Stimulated activated CD8-positive, alpha-beta memory T cell treated with anti-CD3 and anti-CD28 coated beads, Interleukin-12 subunit alpha, Interleukin-12 subunit beta, amount 100 ng/mL, for 4 hours (primary cell): Measurements from ENCODE around the gene FMNL2.
"Not testable (repeated sequence)": the region's sequence is repeated elsewhere in the genome, so short reads cannot be mapped to it uniquely, and the experiment has no call there.

Source experiments
- DNase-seq: peaks from one replicate; pipeline ENCODE4 v3.0.0-alpha.2; 2020; ENCODE audit warnings: low read depth

FMNL2 gene

GRCh38 chr2:152499331-152499816 is 164.4 kb downstream of the FMNL2 start:
- DNase-seq: no peak

GRCh38 chr2:152499896-152500735 is 165.1 kb downstream of the FMNL2 start:
- DNase-seq: no peak

DNA sequence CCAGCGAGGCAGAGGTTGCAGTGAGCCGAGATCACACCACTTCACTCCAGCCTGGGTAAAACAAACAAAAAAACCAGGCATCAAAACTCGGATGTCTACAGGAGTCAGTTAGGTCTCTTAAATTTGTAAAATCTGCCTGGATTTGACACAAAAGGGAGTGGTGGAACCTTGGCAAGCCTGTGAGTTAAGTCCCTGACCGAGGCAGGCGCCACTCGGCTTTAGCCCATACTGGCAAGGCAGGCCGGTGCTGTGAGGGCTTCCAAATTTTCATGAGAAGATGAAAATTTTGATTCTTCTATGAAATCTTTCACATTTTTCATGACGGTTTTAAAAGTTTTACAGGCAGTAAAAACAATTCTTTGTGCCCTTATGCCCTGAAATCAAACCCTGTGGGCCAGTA is 165.8 kb downstream of the FMNL2 start:
- no peak for DNase-seq

GRCh38 chr2:152501666-152502065 is 166.7 kb downstream of the FMNL2 start:
- DNase-seq: no peak

DNA sequence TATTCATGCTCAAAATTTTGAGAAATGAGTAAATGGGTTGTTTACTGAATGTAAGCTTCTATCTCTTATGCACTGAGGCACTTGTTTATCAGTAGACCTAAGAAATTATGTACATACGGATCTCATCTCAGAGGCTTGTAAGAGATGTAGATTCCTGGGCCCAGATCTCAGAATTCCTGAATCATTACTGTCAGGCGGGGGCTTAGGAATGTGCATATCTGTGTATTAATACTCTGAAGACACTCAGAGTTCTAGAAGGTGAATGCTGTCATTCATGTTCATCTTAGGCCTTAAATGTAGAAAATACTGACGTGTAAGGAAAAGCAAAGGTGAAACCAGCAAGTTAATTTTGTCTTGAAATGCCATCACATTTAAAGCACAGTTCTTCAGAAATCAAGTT is 169.6 kb downstream of the FMNL2 start:
- no peak for DNase-seq

- no peak for DNase-seq
Observed at GRCh38 chr2:152505495-152505906, 170.5 kb downstream of the FMNL2 start.

GRCh38 chr2:152506843-152507242 is 171.9 kb downstream of the FMNL2 start:
- DNase-seq: no peak

- DNase-seq: no peak
Observed at GRCh38 chr2:152507907-152508306, 172.9 kb downstream of the FMNL2 start.

DNA sequence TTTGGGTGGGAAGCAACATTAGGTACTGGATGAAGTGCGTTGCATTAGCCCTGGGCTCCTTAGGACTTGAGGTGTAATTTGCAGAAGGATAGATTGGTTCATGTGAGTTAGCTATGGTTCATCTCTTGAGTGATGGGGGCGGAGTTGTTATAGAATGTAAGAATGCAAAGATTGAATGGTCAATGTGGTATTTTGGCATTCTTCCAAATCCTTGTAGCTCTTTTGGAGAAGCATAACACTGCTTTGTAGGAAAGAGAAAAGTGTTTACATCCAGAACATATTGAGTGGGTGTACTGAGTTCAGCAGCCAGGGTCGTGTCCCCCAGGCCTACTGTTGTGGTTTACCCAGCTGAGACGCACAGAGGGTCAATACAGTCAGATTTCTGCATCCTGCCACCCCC is 173.5 kb downstream of the FMNL2 start:
- DNase-seq: no peak

- no peak for DNase-seq
Observed at GRCh38 chr2:152509772-152510491, 175.0 kb downstream of the FMNL2 start.

DNA sequence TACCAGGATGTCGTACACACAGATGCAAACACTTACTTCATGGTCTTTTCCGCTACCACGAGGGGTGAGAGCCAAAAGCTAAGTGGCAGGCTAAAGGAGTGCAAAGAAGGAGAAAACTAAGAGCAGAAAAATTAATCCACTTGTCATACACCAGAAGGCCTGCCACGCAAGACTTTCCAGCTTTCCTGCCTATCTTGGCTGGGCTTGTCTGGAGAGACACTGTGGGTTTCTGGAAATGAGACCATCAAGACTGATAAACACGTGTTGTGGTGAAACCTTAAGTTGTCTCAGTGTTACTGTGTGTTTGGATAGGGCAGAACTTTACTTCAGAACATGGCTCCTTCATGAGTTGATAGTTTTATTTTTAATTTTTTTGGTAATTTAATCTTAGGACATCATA is 175.6 kb downstream of the FMNL2 start:
- no peak for DNase-seq

DNA sequence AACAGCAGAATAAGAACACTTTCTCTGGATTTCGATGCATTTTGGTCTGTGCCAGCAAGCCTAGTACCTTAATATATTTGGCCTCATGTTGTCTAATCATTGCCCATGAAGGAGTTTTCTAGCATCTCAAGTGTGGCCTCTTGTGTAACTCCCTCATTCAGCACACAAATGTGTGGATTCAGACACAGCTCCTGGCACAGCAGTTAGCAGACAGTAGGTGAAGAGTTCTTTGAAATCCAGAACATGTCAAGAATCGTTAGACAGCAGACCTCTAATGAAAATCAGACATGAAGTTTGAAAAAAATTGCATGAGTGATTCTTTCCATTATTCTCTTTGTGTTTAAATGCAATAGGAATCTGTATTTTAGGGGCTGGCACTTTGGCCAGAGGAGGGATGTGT is 177.0 kb downstream of the FMNL2 start:
- DNase-seq: no peak

DNA sequence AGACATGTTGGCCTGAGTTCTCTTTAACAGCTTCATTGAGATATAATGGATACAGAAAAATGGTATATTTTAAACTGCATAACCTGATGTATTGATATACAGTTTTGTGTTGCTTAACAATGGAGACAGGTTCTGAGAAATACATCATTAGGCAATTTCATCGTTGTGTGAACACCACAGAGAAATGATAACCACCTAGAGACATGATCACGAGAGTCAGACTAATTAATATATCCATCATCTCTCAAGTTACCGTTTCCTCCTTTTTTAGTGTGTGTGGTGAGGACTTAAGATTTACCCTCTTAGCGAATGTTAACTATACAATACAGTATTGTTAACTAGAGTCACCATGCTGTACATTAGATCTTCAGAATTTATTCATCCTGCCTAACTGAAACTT is 178.1 kb downstream of the FMNL2 start:
- DNase-seq: no peak

DNA sequence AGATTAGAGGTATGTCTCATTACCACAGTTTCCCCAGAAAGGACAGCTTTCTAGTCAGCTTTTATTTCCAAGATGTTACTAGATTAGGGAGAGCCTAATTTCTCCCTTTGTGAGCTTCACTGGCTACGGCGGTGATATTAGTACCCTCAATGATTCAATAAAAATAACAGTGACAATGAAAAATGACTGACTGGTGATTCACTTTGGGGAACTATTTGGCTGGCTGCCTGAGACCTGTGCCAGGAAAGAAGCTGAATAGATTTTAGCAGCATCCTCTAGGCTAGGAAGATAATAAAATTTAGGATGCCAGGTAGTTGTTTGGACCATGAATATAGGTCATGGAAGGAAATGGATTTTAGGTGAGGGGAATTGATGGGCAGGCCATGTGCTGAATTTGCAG is 178.7 kb downstream of the FMNL2 start:
- no peak for DNase-seq

- no peak for DNase-seq
Observed at GRCh38 chr2:152518034-152518433, 183.1 kb downstream of the FMNL2 start.

- DNase-seq: no peak
Observed at GRCh38 chr2:152518641-152519580, 183.9 kb downstream of the FMNL2 start.

DNA sequence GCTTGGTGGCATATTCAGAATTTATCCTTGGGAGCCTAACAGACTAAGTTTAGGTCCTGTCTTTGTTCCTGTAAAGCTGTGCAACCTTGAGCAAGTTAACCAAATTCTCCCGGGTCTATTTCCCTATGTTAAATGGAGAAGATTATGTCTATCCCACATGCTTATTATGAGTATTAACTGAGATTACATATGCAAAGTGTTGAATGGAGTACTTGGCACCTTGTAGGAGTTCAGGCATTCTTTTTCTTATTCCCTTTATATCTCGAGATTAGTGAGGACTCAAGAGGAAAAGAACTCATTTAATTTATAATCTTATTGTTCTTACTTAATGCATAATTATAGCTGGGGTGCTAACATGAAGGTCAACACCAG is 184.6 kb downstream of the FMNL2 start:
- DNase-seq: no peak

GRCh38 chr2:152520759-152521158 is 185.8 kb downstream of the FMNL2 start:
- DNase-seq: no peak

- DNase-seq: not testable (repeated sequence)
Observed at GRCh38 chr2:152522446-152522845, 187.5 kb downstream of the FMNL2 start.

DNA sequence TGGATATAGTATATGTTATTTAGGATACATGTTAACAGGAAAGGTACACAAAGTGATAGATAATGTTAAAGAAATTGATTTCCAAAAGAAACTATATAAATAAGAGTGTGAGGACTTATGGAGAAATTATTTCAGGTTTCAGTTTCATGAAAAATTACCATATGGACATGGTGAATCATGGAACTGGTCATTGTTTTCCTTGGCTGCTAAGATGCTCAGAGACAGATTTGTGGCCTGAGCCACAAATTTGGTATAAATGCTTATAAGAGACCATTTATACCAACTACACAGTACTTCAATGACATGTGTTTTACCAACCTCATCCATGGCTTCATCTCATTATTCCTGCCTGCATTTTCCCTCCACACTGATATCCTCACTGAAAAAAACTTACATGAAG is 188.1 kb downstream of the FMNL2 start:
- no peak for DNase-seq

DNA sequence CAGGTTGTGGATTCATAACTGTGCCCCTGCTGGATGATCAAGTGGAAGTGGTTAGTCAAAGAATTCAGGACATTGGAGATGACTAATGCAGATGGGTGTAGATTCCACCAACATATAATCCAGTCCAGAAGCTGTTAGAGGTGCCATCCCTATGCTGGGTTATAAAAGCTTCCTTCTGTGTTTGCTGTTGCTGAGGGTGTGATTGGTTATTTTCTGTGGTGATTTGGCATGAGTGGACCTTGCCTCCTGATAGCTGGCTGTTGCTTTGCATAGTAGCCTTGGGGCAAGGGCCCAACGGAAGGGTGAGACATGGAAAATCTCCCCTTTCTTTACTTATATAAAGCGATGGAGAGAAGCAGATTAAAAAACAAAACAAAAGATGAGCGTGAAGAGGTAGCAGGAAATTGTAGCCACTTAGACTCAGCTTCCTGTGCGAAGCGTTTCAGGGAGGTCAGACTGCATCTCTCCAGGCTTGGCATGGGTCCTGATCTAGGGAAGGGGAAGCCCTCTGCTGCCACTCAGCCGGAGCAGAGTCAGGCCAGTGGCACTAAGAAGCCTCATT is 190.4 kb downstream of the FMNL2 start:
- no peak for DNase-seq
